PC-3 (cell line): ENCODE measurements around the gene CD8A. TPM values are rescaled to one million over a fixed set of nuclear protein-coding genes. Genes with fewer than 3 reads are reported as not detected.
"Not testable (repeated sequence)": the region's sequence is repeated elsewhere in the genome, so short reads cannot be mapped to it uniquely, and the experiment has no call there.

Experiments
- ATAC-seq: fragments of 200-7000 bp; cut with Tn5 transposase; 2 replicates; pipeline ENCODE4 v1.9.1; 2020; ENCODE audit warnings: mild to moderate bottlenecking, moderate library complexity
- BruUV-seq: library from RNA; stranded (reverse); fragments of 400-500 nt; replicated peaks from 2 replicates; lab custom pipeline; 2021; lab: Mats Ljungman, UMichigan
- CTCF ChIA-PET: fragments of 300-600 bp; sonication (Branson Sonifier 250); formaldehyde crosslinking; loops from one replicate; lab custom pipeline; 2022; ENCODE audit warnings: antibody characterized with exemption; lab: Charles Lee
- POLR2A ChIA-PET: fragments of 300-600 bp; sonication (Branson Sonifier 250); formaldehyde crosslinking; loops from one replicate; lab custom pipeline; 2022; ENCODE audit warnings: antibody characterized with exemption; ENCODE audit not compliant: unreplicated experiment; lab: Charles Lee
- DNase-seq: peaks from one replicate; pipeline ENCODE4 v3.0.0-alpha.2; 2015
- H2AFZ ChIP-seq: fragments of 300-600 bp; sonication (generic); 2 replicates; pipeline ENCODE4 v1.6.0; 2016; ENCODE audit warnings: antibody characterized with exemption, low read length
- H3F3A ChIP-seq: fragments of 300-600 bp; sonication (generic); one replicate; pipeline ENCODE4 v1.6.0; 2017; ENCODE audit warnings: antibody characterized with exemption, low read length, control low read depth, mild to moderate bottlenecking; ENCODE audit not compliant: unreplicated experiment
- H3K27ac ChIP-seq: fragments of 300-600 bp; sonication (generic); 2 replicates; pipeline ENCODE4 v1.5.1; 2016; ENCODE audit warnings: mild to moderate bottlenecking, low read length
- H3K27me3 ChIP-seq: fragments of 300-600 bp; sonication (generic); 2 replicates; pipeline ENCODE4 v1.6.1; 2016; ENCODE audit warnings: low read length, mixed read lengths
- H3K36me3 ChIP-seq: fragments of 300-600 bp; sonication (generic); 2 replicates; pipeline ENCODE4 v1.6.1; 2016; ENCODE audit warnings: low read depth, mixed run types, low read length, mixed read lengths
- H3K4me1 ChIP-seq: fragments of 300-600 bp; sonication (generic); 2 replicates; pipeline ENCODE4 v1.5.1; 2016; ENCODE audit warnings: low read length; ENCODE audit not compliant: insufficient read depth
- H3K4me2 ChIP-seq: fragments of 300-600 bp; sonication (generic); 2 replicates; pipeline ENCODE4 v1.6.0; 2016; ENCODE audit warnings: low read length
- H3K4me3 ChIP-seq: fragments of 300-600 bp; sonication (generic); 2 replicates; pipeline ENCODE4 v1.5.1; 2016; ENCODE audit warnings: mild to moderate bottlenecking, low read length, mixed read lengths
- H3K79me2 ChIP-seq: fragments of 300-600 bp; sonication (generic); 2 replicates; pipeline ENCODE4 v1.6.1; 2017; ENCODE audit warnings: low read length, mixed read lengths
- H3K9ac ChIP-seq: fragments of 300-600 bp; sonication (generic); 2 replicates; pipeline ENCODE4 v1.6.0; 2016; ENCODE audit warnings: mild to moderate bottlenecking, low read length
- H3K9me2 ChIP-seq: fragments of 300-600 bp; sonication (generic); replicated peaks from 2 replicates; pipeline ENCODE4 v1.6.1; 2016; ENCODE audit warnings: mixed run types, low read length, mixed read lengths
- H3K9me3 ChIP-seq: fragments of 300-600 bp; sonication (generic); 2 replicates; pipeline ENCODE4 v1.6.1; 2016; ENCODE audit warnings: low read length, mixed read lengths
- H4K20me1 ChIP-seq: fragments of 300-600 bp; sonication (generic); 2 replicates; pipeline ENCODE4 v1.6.1; 2016; ENCODE audit warnings: low read length, mixed read lengths
- CTCF ChIP-seq: fragments of 300-600 bp; sonication (generic); conservative IDR thresholded peaks from 2 replicates; pipeline ENCODE4 v1.5.1; 2017; ENCODE audit warnings: antibody characterized with exemption, low read depth, mild to moderate bottlenecking, low read length
- EZH2 ChIP-seq: fragments of 300-600 bp; sonication (generic); IDR thresholded peaks from one replicate; pipeline ENCODE4 v1.6.1; 2017; ENCODE audit warnings: antibody characterized with exemption, mild to moderate bottlenecking, low read length; ENCODE audit not compliant: unreplicated experiment
- EZH2phosphoT487 ChIP-seq: fragments of 300-600 bp; sonication (generic); IDR thresholded peaks from 2 replicates; pipeline ENCODE4 v1.6.1; 2018; ENCODE audit warnings: mild to moderate bottlenecking, antibody characterized with exemption, low read length, borderline replicate concordance
- intact Hi-C: fragments of 100-400 bp; cut with micrococcal nuclease; formaldehyde crosslinking; loops from 2 replicates; pipeline ENCODE4 v1.9.0; 2023
- total RNA-seq: library from RNA; depleted of rRNA; stranded (reverse); fragments of >200 nt; gene quantifications from 2 replicates; pipeline ENCODE4 v1.2.3, GENCODE V29; 2014

The CD8A gene
- total RNA-seq, 1 experiment from 2014 or later: 0.18 TPM

- no peaks in the 10 kb centered on the region for H3F3A ChIP-seq
- no peak for ATAC-seq
- no peak overlapping the region for H2AFZ ChIP-seq
- H3K4me2 ChIP-seq: no peak overlapping the region
- BruUV-seq: no TSS peak
- no peaks in the 10 kb centered on the region for H4K20me1 ChIP-seq
- DNase-seq: no peak
- H3K4me3 ChIP-seq: no peak overlapping the region
- CTCF ChIA-PET: no interaction called here
- H3K9ac ChIP-seq: no peak overlapping the region
- H3K27ac ChIP-seq: no peak overlapping the region
- H3K79me2 ChIP-seq: peaks cover 9% of the 10 kb centered on the region
- POLR2A ChIA-PET: no interaction called here
- no peaks in the 10 kb centered on the region; the same call in 1 of the 2 replicates for H3K4me1 ChIP-seq
- TF ChIP-seq EZH2: no peak
- no peak for TF ChIP-seq EZH2phosphoT487
- TF ChIP-seq CTCF: no peak
- intact Hi-C loops: no loop called here
- H3K36me3 ChIP-seq: peaks cover 33% of the 10 kb centered on the region
- H3K9me2 ChIP-seq: no peaks in the 10 kb centered on the region
- no peaks in the 10 kb centered on the region for H3K27me3 ChIP-seq
- no peaks in the 10 kb centered on the region for H3K9me3 ChIP-seq
Measured at GRCh38 chr2:86746939-86747338, 43.8 kb downstream of the CD8A start.

DNA sequence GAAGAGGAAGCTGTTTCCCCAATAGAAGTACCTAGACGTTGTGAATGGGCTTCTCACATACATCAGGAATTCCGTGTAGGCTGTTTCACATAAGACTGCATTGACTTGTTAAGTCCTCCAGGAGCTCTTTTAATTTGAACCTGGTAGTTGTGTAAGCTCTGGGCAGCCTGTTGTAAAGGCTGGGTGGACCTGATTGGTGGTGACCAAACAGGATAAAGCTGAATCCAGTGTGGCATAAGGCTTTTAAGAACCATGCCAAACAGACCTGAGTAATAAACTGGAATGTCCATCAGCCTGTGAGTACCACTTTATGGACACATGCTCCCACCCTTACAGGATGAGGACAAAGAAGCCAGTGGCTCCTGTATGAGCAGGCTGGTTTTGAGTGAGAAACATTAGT is 46.6 kb downstream of the CD8A start:
- no peaks in the 10 kb centered on the region for H3K79me2 ChIP-seq
- no TSS peak for BruUV-seq
- DNase-seq: no peak

GRCh38 chr2:86741889-86742498 is 48.7 kb downstream of the CD8A start:
- DNase-seq, H3K27ac ChIP-seq, H3K9me3 ChIP-seq, H3K4me2 ChIP-seq, CTCF ChIA-PET, ATAC-seq, H3F3A ChIP-seq, BruUV-seq, H3K4me1 ChIP-seq, H3K9ac ChIP-seq, H2AFZ ChIP-seq, H3K4me3 ChIP-seq, H3K27me3 ChIP-seq, H3K79me2 ChIP-seq, intact Hi-C loops, H4K20me1 ChIP-seq, POLR2A ChIA-PET, H3K9me2 ChIP-seq: not testable (repeated sequence)
- peaks cover 13% of the 10 kb centered on the region; the same call in 1 of the 2 replicates for H3K36me3 ChIP-seq

More for the DNA sequence above, 46.6 kb downstream of the CD8A start:
- Histone ChIP-seq H3K27ac (no peak overlapping the region), H3K4me2 (no peak overlapping the region), H3K4me1 (no peaks in the 10 kb centered on the region; the same call in 1 of the 2 replicates), H2AFZ (no peak overlapping the region), H4K20me1 (no peaks in the 10 kb centered on the region), H3K9ac (no peak overlapping the region), H3F3A (no peaks in the 10 kb centered on the region), H3K4me3 (no peak overlapping the region), H3K27me3 (no peaks in the 10 kb centered on the region), H3K36me3 (peaks cover 15% of the 10 kb centered on the region; the same call in 1 of the 2 replicates), H3K9me3 (no peaks in the 10 kb centered on the region), H3K9me2 (no peaks in the 10 kb centered on the region)
- ChIA-PET CTCF (no interaction called here), POLR2A (no interaction called here)
- no peak for TF ChIP-seq EZH2phosphoT487
- no peak for TF ChIP-seq EZH2
- TF ChIP-seq CTCF: no peak
- intact Hi-C loops: no loop called here
- ATAC-seq: no peak

GRCh38 chr2:86739889-86740288 is 50.8 kb downstream of the CD8A start:
- H3K4me2 ChIP-seq, H3K27me3 ChIP-seq, CTCF ChIA-PET, H3K4me1 ChIP-seq, H3K27ac ChIP-seq, ATAC-seq, DNase-seq, H4K20me1 ChIP-seq, H3K9ac ChIP-seq, H3K9me3 ChIP-seq, H3K4me3 ChIP-seq, BruUV-seq, H3F3A ChIP-seq, H3K79me2 ChIP-seq, H3K9me2 ChIP-seq, POLR2A ChIA-PET, H2AFZ ChIP-seq, intact Hi-C loops, H3K36me3 ChIP-seq: not testable (repeated sequence)

GRCh38 chr2:86739485-86739884 is 51.2 kb downstream of the CD8A start:
- intact Hi-C loops, CTCF ChIA-PET, H3K27me3 ChIP-seq, H3K9me3 ChIP-seq, ATAC-seq, H3K4me3 ChIP-seq, H4K20me1 ChIP-seq, DNase-seq, H3F3A ChIP-seq, H3K9ac ChIP-seq, H3K4me1 ChIP-seq, POLR2A ChIA-PET, H3K9me2 ChIP-seq, H3K36me3 ChIP-seq, BruUV-seq, H3K4me2 ChIP-seq, H3K27ac ChIP-seq, H3K79me2 ChIP-seq, H2AFZ ChIP-seq: not testable (repeated sequence)
